Measurements from ENCODE around the gene RIBC1. TPM values are rescaled to one million over a fixed set of nuclear protein-coding genes. Genes with fewer than 3 reads are reported as not detected.

RIBC1 gene
- total and polyA plus RNA-seq, 11 donors = 0.28 to 1.7 (median 0.61) TPM

DNA sequence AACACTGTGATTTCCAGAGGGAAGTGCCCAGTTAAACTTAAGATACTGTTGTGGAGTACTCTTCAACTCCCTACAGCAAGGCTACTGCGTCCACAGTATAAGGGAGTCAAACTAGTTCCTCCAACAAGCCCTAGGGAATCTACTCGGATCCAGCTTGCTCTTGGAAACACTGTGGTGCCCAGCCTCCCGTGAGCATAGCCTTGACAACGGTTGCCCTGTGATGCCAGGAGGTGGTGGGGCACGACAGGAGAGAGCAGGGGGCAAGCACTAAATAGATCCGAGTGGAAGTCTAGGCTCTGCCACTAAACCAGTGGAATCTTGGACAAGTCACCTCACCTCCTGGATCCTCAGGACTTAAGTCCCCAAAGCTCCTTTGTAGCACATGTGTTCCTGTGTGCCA is 45.8 kb upstream of the RIBC1 start:
- TF ChIP-seq, protein P1, sequence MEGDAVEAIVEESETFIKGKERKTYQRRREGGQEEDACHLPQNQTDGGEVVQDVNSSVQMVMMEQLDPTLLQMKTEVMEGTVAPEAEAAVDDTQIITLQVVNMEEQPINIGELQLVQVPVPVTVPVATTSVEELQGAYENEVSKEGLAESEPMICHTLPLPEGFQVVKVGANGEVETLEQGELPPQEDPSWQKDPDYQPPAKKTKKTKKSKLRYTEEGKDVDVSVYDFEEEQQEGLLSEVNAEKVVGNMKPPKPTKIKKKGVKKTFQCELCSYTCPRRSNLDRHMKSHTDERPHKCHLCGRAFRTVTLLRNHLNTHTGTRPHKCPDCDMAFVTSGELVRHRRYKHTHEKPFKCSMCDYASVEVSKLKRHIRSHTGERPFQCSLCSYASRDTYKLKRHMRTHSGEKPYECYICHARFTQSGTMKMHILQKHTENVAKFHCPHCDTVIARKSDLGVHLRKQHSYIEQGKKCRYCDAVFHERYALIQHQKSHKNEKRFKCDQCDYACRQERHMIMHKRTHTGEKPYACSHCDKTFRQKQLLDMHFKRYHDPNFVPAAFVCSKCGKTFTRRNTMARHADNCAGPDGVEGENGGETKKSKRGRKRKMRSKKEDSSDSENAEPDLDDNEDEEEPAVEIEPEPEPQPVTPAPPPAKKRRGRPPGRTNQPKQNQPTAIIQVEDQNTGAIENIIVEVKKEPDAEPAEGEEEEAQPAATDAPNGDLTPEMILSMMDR (IDR thresholded peaks at IDR 0.05) = no peak
- no peak for TF ChIP-seq POLR2A (IDR thresholded peaks at IDR 0.05)
- no peaks in the 10 kb centered on the region for H3K27me3 ChIP-seq
- H3K4me1 ChIP-seq = peaks cover 0 to 11% (median 0%) of the 10 kb centered on the region in 12 donors
- H3K4me3 ChIP-seq = no peak overlapping the region
- no peaks in the 10 kb centered on the region for H3K9me3 ChIP-seq
- intact Hi-C loops (cut with DNase I) = loop anchor here in 1 of 10 donors (10.0 kb wide), 1 partner anchor 148 kb away; no protein-coding TSS in a partner anchor
- WGBS, 4 donors = 75 to 92% (median 82%) methylated on average over 6 of the region's 6 CpGs
- DNase-seq = no peak
- ATAC-seq = no peak
- H3K27ac ChIP-seq = no peak overlapping the region
- peaks cover 0 to 50% (median 39%) of the 10 kb centered on the region in 9 donors for H3K36me3 ChIP-seq

DNA sequence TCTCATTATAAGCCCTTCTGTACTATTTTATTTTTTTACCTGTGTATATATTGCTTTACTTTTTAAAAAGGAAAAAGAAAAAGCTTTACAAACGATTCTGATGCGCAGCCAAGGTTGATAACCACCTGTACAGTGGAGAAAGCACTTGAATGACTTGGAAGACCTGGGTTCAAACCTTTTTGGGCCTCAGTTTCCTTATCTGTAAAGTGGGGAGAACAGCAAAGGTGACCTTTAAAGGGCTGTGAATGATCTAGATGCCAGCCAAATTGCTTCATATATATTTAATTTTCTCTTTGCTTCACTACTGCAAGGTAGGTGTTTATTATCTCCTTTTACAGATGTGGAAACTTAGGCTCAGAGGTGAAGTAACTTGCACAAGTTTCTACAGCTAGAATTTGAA is 45.2 kb upstream of the RIBC1 start:
- ATAC-seq (no peak), DNase-seq (no peak)
- Histone ChIP-seq H3K4me1 (peaks cover 0 to 11% (median 0%) of the 10 kb centered on the region in 12 donors), H3K9me3 (no peaks in the 10 kb centered on the region), H3K4me3 (no peak overlapping the region), H3K27me3 (no peaks in the 10 kb centered on the region), H3K36me3 (peaks cover 0 to 55% (median 44%) of the 10 kb centered on the region in 9 donors), H3K27ac (no peak overlapping the region)
- no peak for TF ChIP-seq POLR2A (IDR thresholded peaks at IDR 0.05)
- TF ChIP-seq, protein P1 (IDR thresholded peaks at IDR 0.05) = no peak
- WGBS, 4 donors = 89 to 96% (median 94%) methylated on average over 2 of the region's 2 CpGs
- intact Hi-C loops (cut with DNase I) = loop anchor here in 1 of 10 donors (10.0 kb wide), 1 partner anchor 147 kb away; no protein-coding TSS in a partner anchor

DNA sequence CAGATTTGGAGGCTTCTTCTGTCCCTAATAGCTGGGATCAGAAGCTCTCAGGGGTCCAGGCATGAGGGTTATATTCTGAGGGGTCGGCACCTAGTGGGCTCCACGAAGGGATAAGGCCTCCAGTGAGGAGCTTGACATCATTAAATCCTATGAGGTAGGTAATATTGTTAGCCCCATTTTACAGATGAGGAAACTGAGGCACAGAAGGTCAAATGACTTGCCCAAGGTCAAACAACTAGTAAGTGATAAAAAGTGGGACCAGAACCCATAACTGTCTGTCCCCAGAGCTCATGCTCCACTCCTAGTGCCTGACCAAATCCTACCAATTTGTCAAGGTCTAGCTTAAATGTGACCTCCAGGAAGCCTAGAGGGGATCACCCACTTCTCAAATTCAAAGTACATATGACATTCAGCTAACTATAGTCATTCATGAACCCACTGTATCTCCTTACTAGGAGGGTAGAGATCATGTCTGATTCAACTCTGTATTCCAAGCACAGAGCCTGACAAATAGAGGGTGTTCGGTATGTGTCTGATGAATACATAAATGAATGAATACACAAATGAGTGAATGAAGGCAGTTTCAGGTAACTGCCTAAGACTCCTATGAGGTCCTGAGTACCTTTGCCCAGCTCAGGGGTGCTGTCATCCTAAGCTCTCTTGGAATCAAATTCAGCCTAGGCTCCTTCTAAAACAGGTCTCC is 43.5 kb upstream of the RIBC1 start:
- ATAC-seq = no peak
- peaks cover 0 to 72% (median 57%) of the 10 kb centered on the region in 9 donors for H3K36me3 ChIP-seq
- no peak overlapping the region for H3K27ac ChIP-seq
- H3K9me3 ChIP-seq = no peaks in the 10 kb centered on the region
- 94 to 100% (median 97%) methylated on average over 3 of the region's 3 CpGs for WGBS, 4 donors
- TF ChIP-seq POLR2A (IDR thresholded peaks at IDR 0.05) = no peak
- TF ChIP-seq, protein P1 (IDR thresholded peaks at IDR 0.05) = no peak
- no peak for DNase-seq
- no peaks in the 10 kb centered on the region for H3K27me3 ChIP-seq
- H3K4me1 ChIP-seq = peaks cover 0 to 9% (median 0%) of the 10 kb centered on the region in 12 donors
- intact Hi-C loops (cut with DNase I) = loop anchor here in 1 of 10 donors (10.0 kb wide), 1 partner anchor 146 kb away; no protein-coding TSS in a partner anchor
- no peak overlapping the region for H3K4me3 ChIP-seq

DNA sequence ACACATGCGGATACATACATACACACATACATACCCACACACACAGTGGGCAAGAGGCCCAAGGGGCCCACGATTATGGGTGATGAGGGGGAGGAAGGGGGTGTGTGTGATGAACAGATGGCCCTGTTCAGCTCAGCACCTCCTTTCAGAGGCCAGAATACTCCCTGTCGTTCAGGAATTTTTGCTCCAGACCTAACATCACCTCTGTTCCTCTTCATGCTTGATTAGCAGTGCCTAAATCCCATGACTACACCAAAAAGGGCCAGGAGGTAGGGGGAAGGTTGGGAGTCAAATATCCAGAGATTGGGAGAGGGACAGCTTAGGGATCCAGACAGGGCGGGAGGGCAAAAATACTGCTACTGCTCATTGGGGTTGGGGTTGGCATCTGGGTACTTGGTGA is 42.9 kb upstream of the RIBC1 start:
- Histone ChIP-seq H3K27ac (no peak overlapping the region), H3K4me3 (no peak overlapping the region), H3K4me1 (peaks cover 0 to 3% (median 0%) of the 10 kb centered on the region in 12 donors), H3K36me3 (peaks cover 0 to 78% (median 58%) of the 10 kb centered on the region in 9 donors), H3K9me3 (no peaks in the 10 kb centered on the region), H3K27me3 (no peaks in the 10 kb centered on the region)
- TF ChIP-seq, protein P1 (IDR thresholded peaks at IDR 0.05) = no peak
- no peak for TF ChIP-seq POLR2A (IDR thresholded peaks at IDR 0.05)
- WGBS, 4 donors = 70 to 80% (median 72%) methylated on average over 4 of the region's 4 CpGs
- DNase-seq (no peak), ATAC-seq (no peak)
- intact Hi-C loops (cut with DNase I) = loop anchor here in 1 of 10 donors (10.0 kb wide), 1 partner anchor 145 kb away; no protein-coding TSS in a partner anchor

Data from heart left ventricle (tissue), 16 donors.